ENCODE results near the gene SLC28A1. TPM values are rescaled to one million over a fixed set of nuclear protein-coding genes. Genes with fewer than 3 reads are reported as not detected.

Gene SLC28A1
- total and polyA plus RNA-seq, 2 of the 4 experiments (the other 2 are of a cell fraction), result not detected

- no peak overlapping the region for H4K91ac ChIP-seq (ENCODE audit: insufficient read depth, low read depth, low read length)
- H3K14ac ChIP-seq (replicated peaks; ENCODE audit: low read depth, low read length), result no peak overlapping the region
- H2BK5ac ChIP-seq (ENCODE audit: low read depth, low read length, poor library complexity, severe bottlenecking), result no peak overlapping the region
- dilution Hi-C loops (cut with HindIII; ENCODE audit: low sequenced_read_pairs, unreplicated experiment) (no loop called here), in situ Hi-C loops (cut with MboI; ENCODE audit: low sequenced_read_pairs) (no loop called here), intact Hi-C loops (cut with micrococcal nuclease) (no loop called here)
- H3K4ac ChIP-seq (ENCODE audit: low read depth, low read length), result no peak overlapping the region
- WGBS, 2 experiments (ENCODE audit: extremely low coverage in 2 of 2, insufficient read length in 1 of 2), result no CpG with 5 or more reads among the region's 2 CpGs
- DNase-seq (no peak), ATAC-seq (ENCODE audit: low read depth) (no peak)
- H3K56ac ChIP-seq (ENCODE audit: extremely low read depth, insufficient read depth, low read length), result no peak overlapping the region
- H3K4me2 ChIP-seq (ENCODE audit: low read depth, low read length), result no peak overlapping the region
- H3K79me1 ChIP-seq (ENCODE audit: low read depth in 1 of 2, low read length in 2 of 2), result no peaks in the 10 kb centered on the region
- no peaks in the 10 kb centered on the region for H4K20me1 ChIP-seq (ENCODE audit: insufficient read depth, low read length)
- H3K9me3 ChIP-seq (ENCODE audit: control insufficient read depth, insufficient read depth, low read length), result 0 out of 2 replicates have a peak, but pooled peaks cover 3% of the 10 kb centered on the region
- TF ChIP-seq BHLHE40 (IDR thresholded peaks at IDR 0.05; ENCODE audit: low read depth, low read length), result no peak
- TF ChIP-seq RCOR1 (IDR thresholded peaks at IDR 0.05; ENCODE audit: insufficient replicate concordance, low read length), result no peak
- TF ChIP-seq ELK1 (IDR thresholded peaks at IDR 0.05; ENCODE audit: borderline replicate concordance, low read depth, low read length), result no peak
- TF ChIP-seq MAFK (IDR thresholded peaks at IDR 0.05; ENCODE audit: low read depth, low read length), result no peak
- TF ChIP-seq CHD1 (IDR thresholded peaks at IDR 0.05; ENCODE audit: low read depth, low read length), result no peak
- TF ChIP-seq RAD21 (IDR thresholded peaks at IDR 0.05; ENCODE audit: low read length), result no peak
- TF ChIP-seq MXI1 (IDR thresholded peaks at IDR 0.05; ENCODE audit: borderline replicate concordance, low read depth, low read length), result no peak
- TF ChIP-seq USF2 (IDR thresholded peaks at IDR 0.05; ENCODE audit: low read depth, low read length), result no peak
- no peak for TF ChIP-seq MAZ (IDR thresholded peaks at IDR 0.05; ENCODE audit: borderline replicate concordance, low read depth, low read length)
- no peak for TF ChIP-seq POLR2A (IDR thresholded peaks at IDR 0.05; ENCODE audit: low read depth, low read length)
- no peak for TF ChIP-seq NFE2L2 (IDR thresholded peaks at IDR 0.05; ENCODE audit: low read depth, low read length)
- no peak for TF ChIP-seq CEBPB (IDR thresholded peaks at IDR 0.05; ENCODE audit: low read depth, low read length)
- no peak for TF ChIP-seq FOS (IDR thresholded peaks at IDR 0.05; ENCODE audit: low read depth, low read length)
- TF ChIP-seq SMC3 (IDR thresholded peaks at IDR 0.05; ENCODE audit: low read depth, low read length), result no peak
- no peak for TF ChIP-seq CTCF (conservative IDR thresholded peaks at IDR 0.05; ENCODE audit: low read depth, low read length)
- no peak for TF ChIP-seq RFX5 (IDR thresholded peaks at IDR 0.05; ENCODE audit: low read depth, low read length)
- no peak overlapping the region for H2BK20ac ChIP-seq (ENCODE audit: low read depth, low read length)
- H3K9me1 ChIP-seq (ENCODE audit: insufficient read depth, low read length), result no peaks in the 10 kb centered on the region; the same call in 1 of the 2 replicates
- H3K4me1 ChIP-seq (ENCODE audit: control insufficient read depth, insufficient read depth, low read length), result no peaks in the 10 kb centered on the region
- no peak overlapping the region for H3K23ac ChIP-seq (ENCODE audit: low read depth, low read length)
- H3K18ac ChIP-seq (ENCODE audit: low read depth, low read length), result no peak overlapping the region
- no peak overlapping the region for H2AK5ac ChIP-seq (ENCODE audit: low read depth, low read length)
- H2AK9ac ChIP-seq (replicated peaks; ENCODE audit: low read depth, low read length, poor library complexity), result no peak overlapping the region
- no peak overlapping the region for H4K8ac ChIP-seq (ENCODE audit: low read depth in 2 of 2, low read length in 2 of 2)
- POLR2A ChIA-PET (ENCODE audit: unreplicated experiment), result interaction anchor here (0.9 kb wide), 1 partner anchor 8 kb away, joined by 3 read pairs; no protein-coding TSS in a partner anchor
- H3K9ac ChIP-seq (ENCODE audit: low read depth, low read length), result no peak overlapping the region
- H3K27ac ChIP-seq (ENCODE audit: insufficient read depth, low read length), result no peak overlapping the region
- H3K27me3 ChIP-seq (ENCODE audit: control insufficient read depth, insufficient read depth, low read length), result peaks cover 4% of the 10 kb centered on the region
- no peak overlapping the region for H2BK120ac ChIP-seq (ENCODE audit: low read depth, low read length)
- no peak overlapping the region for H2BK15ac ChIP-seq (ENCODE audit: low read depth, low read length)
- H3K36me3 ChIP-seq (ENCODE audit: control insufficient read depth, insufficient read depth, low read length), result no peaks in the 10 kb centered on the region
- no peak overlapping the region for H2AFZ ChIP-seq (replicated peaks; ENCODE audit: low read length, poor library complexity)
- CTCF ChIA-PET, result interaction anchor here (0.6 kb wide), 1 partner anchor 30 kb away, joined by 3 read pairs; no protein-coding TSS in a partner anchor
- no TSS peak for BruUV-seq (replicated peaks)
- no peak overlapping the region for H3K4me3 ChIP-seq (ENCODE audit: insufficient read depth, low read depth, low read length)
- no peak overlapping the region for H4K5ac ChIP-seq (ENCODE audit: low read depth, low read length)
These were observed 19.3 kb downstream of the SLC28A1 start for GRCh38 chr15:84903751-84904150.
